CD4-positive, alpha-beta memory T cell (primary cell): ENCODE data around the gene AGBL3. TPM values are rescaled to one million over a fixed set of nuclear protein-coding genes. Genes with fewer than 3 reads are reported as not detected.
A peak's percentile ranks its signal among the peaks of the same experiment; 100 is the strongest.

Experiments used
- CTCF ChIA-PET: fragments of 350-600 bp; sonication (Branson Sonifier 250); formaldehyde crosslinking; loops from one replicate; lab custom pipeline; 2021; ENCODE audit warnings: inconsistent platforms; ENCODE audit not compliant: partially characterized antibody; lab: Charles Lee
- POLR2A ChIA-PET: fragments of 350-600 bp; sonication (Branson Sonifier 250); formaldehyde crosslinking; loops from one replicate; lab custom pipeline; 2021; ENCODE audit not compliant: partially characterized antibody; lab: Charles Lee
- DNase-seq, 5 donors: peaks; one replicate each; pipeline versions ENCODE4 v3.0.0 to v3.0.0-alpha.2; 2020 to 2022; ENCODE audit warnings: mixed read lengths in 1 of 5
- H3K27ac ChIP-seq: one replicate; pipeline ENCODE4 v1.7.0; 2013; ENCODE audit warnings: low read depth, low read length
- H3K27me3 ChIP-seq: 2 replicates; pipeline ENCODE4 v1.7.0; 2013; ENCODE audit warnings: mild to moderate bottlenecking, low read length, moderate library complexity; ENCODE audit not compliant: insufficient read depth
- H3K36me3 ChIP-seq: 2 replicates; pipeline ENCODE4 v1.7.0; 2013; ENCODE audit warnings: mild to moderate bottlenecking, low read length, moderate library complexity; ENCODE audit not compliant: insufficient read depth
- H3K4me1 ChIP-seq: 2 replicates; pipeline ENCODE4 v1.7.0; 2013; ENCODE audit warnings: mild to moderate bottlenecking, low read length, moderate library complexity; ENCODE audit not compliant: insufficient read depth
- H3K4me3 ChIP-seq, 2 donors: one replicate each; pipeline ENCODE4 v1.7.0; 2013; ENCODE audit warnings: low read length in 2 of 2, mild to moderate bottlenecking in 1 of 2
- H3K9me3 ChIP-seq, 2 donors: one replicate each; pipeline ENCODE4 v1.7.0; 2013; ENCODE audit warnings: low read length in 2 of 2, control low read depth in 1 of 2; ENCODE audit not compliant: control insufficient read depth in 1 of 2
- H3K27ac Mint-ChIP-seq, 7 donors: one replicate each; pipeline ENCODE4 v1.8.0; 2020 to 2021; ENCODE audit warnings: mixed read lengths in 7 of 7, mild to moderate bottlenecking in 6 of 7, inconsistent platforms in 3 of 7, moderate library complexity in 3 of 7
- H3K27me3 Mint-ChIP-seq, 2 donors: one replicate each; pipeline ENCODE4 v1.8.0; 2020 to 2021; ENCODE audit warnings: mixed read lengths in 2 of 2
- H3K36me3 Mint-ChIP-seq, 2 donors: one replicate each; pipeline ENCODE4 v1.8.0; 2020 to 2021; ENCODE audit warnings: mixed read lengths in 2 of 2, inconsistent platforms in 1 of 2, mild to moderate bottlenecking in 1 of 2
- H3K4me1 Mint-ChIP-seq, 4 donors: one replicate each; pipeline ENCODE4 v1.8.0; 2020 to 2021; ENCODE audit warnings: mixed read lengths in 4 of 4, mild to moderate bottlenecking in 1 of 4
- H3K4me3 Mint-ChIP-seq, 8 donors: one replicate each; pipeline ENCODE4 v1.8.0; 2020 to 2021; ENCODE audit warnings: mixed read lengths in 8 of 8, mild to moderate bottlenecking in 7 of 8, moderate library complexity in 6 of 8, inconsistent platforms in 3 of 8
- H3K9me3 Mint-ChIP-seq, 8 donors: one replicate each; pipeline ENCODE4 v1.8.0; 2020 to 2021; ENCODE audit warnings: mixed read lengths in 8 of 8, mild to moderate bottlenecking in 5 of 8, inconsistent platforms in 3 of 8, moderate library complexity in 1 of 8
- intact Hi-C: fragments of 100-400 bp; cut with micrococcal nuclease; formaldehyde crosslinking; loops from one replicate; pipeline ENCODE4 v1.15.1; 2023
- polyA plus RNA-seq, 2 donors: library from polyadenylated mRNA; unstranded; fragments of 300-500 nt; fragmentation: Illumina TruSeq; gene quantifications; one replicate each; pipeline ENCODE4 v1.2.3, GENCODE V29; 2021
- total RNA-seq, 2 experiments: library from RNA; stranded (reverse); gene quantifications; one replicate each; pipeline ENCODE4 v1.2.3, GENCODE V29; 2021

The AGBL3 gene
- total RNA-seq (1 to 10 TPM; 5.5 to 6.2 TPM), polyA plus RNA-seq (under 1 TPM; 0.42 to 0.91 TPM)

DNA sequence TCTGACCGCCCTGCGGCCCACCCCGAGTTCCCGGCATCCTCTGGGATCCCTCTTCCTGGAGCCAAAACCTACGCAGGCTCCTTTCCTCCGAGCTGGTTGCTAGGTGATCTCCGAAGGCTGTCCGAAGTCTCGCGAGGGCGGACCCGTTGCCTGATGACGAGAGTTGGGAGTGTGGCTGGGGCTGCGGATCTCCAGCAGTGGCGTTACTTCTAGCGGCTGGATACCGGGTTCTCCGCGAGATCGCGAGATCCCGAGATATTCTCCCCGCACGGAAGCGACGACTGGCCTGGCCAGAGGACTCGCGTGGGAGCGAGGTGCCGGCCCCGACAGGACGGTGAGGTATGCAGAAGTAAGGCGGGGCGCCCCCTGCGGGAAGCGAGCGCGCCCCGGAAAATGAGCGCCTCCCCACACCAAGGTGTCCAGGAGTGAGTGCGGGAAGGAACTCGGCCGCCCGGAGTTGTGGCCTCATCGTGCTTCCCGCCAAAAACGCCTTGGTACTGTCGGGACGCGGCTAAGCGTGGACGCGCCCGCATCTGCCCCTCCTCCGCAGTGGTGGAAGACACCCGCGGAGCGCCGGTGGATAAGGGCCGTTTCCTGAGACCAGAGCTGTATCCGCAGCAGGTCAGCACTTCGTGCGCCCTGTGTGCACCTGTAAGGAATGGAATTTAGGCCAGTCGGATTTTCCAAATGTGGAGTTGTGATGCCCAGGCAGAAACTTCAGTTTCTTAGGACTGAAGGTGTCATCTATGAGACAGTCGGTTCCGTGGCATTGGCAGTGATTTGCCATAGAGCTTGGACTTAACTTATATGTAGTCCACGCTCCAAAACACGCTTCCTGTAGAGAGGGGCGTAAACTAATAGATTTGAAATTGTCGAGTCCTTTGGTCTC, at the start of gene AGBL3:
TSS of gene AGBL3 (plus strand) at position 146 of the 889 bp plus-strand sequence. CDS start 1,426 bp downstream, outside the sequence.
- intact Hi-C loops = loop anchor here (1.0 kb wide), 7 partner anchors 162 to 991 kb away; partner anchors contain the start of genes BPGM, CNOT4, CYREN and MTPN
- Histone ChIP-seq H3K9me3 (no peaks in the 10 kb centered on the region), H3K4me1 (peaks cover 20% of the 10 kb centered on the region), H3K27me3 (no peaks in the 10 kb centered on the region), H3K27ac (peak within 1 kb of the TSS; percentile 80), H3K4me3 (peak within 1 kb of the TSS; percentile 60 to 86), H3K36me3 (no peaks in the 10 kb centered on the region)
- H3K27ac Mint-ChIP-seq = peak within 1 kb of the TSS; percentile 98 to 100 (median 98)
- ChIA-PET CTCF (interaction anchor here (0.6 to 8.6 kb wide), 47 partner anchors 10 to 670 kb away, joined by 3 to 162 read pairs (median 4); partner anchors contain the start of genes BPGM, CYREN, SLC35B4 and TMEM140), POLR2A (interaction anchor here (0.6 to 5.2 kb wide), 13 partner anchors 10 to 347 kb away, joined by 3 to 77 read pairs (median 5); partner anchors contain the start of genes CYREN, TMEM140 and WDR91)
- H3K36me3 Mint-ChIP-seq = peaks cover 6 to 12% of the 10 kb centered on the region in 2 donors
- no peaks in the 10 kb centered on the region for H3K27me3 Mint-ChIP-seq
- peaks cover 26 to 41% (median 31%) of the 10 kb centered on the region in 4 donors for H3K4me1 Mint-ChIP-seq
- DNase-seq = peak; percentile 87 to 91 (median 88)
- H3K9me3 Mint-ChIP-seq = no peaks in the 10 kb centered on the region
- H3K4me3 Mint-ChIP-seq = peak within 1 kb of the TSS; percentile 96 to 99 (median 98)

DNA sequence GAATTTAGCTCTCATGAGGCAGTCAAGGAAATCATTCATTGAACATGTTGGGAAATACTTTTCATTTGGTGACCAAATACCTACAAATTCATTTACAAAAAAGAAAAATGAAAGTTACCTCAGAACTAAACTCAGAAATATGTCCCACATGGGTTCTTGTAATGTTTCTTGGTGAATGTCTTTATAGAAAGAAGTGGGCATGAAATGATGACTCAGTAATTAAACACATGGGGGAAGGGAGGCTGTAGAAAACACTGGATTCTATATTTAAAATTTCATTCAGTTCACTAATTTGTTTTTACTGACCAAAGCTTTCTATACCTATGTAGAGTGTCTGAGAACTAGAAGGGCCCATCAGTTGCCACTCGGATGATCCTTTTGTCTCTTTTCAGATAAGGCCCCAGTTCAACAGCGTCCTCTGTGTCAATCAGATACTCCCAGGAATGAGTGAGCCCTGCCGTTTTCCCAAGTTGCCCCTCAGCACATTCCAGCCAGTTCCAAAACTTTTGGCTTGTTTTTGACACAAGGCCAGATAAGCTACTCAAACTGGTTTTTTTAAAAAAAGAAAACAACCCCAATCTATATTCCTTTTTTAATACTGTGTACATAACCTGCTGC, 49.3 kb upstream of the AGBL3 start:
- Mint-ChIP-seq H3K36me3 (no peaks in the 10 kb centered on the region), H3K4me1 (peaks cover 8 to 11% (median 9%) of the 10 kb centered on the region in 4 donors), H3K27ac (no peak overlapping the region), H3K27me3 (peaks cover 2 to 3% of the 10 kb centered on the region in 2 donors), H3K4me3 (no peak overlapping the region), H3K9me3 (peaks cover 0 to 1% (median 0%) of the 10 kb centered on the region in 8 donors)
- no peaks in the 10 kb centered on the region for H3K9me3 ChIP-seq
- intact Hi-C loops = no loop called here
- DNase-seq = no peak
- CTCF ChIA-PET = no interaction called here
- POLR2A ChIA-PET = no interaction called here
- H3K27me3 ChIP-seq = no peaks in the 10 kb centered on the region
- no peak overlapping the region for H3K27ac ChIP-seq
- H3K4me1 ChIP-seq = no peaks in the 10 kb centered on the region
- no peak overlapping the region for H3K4me3 ChIP-seq
- H3K36me3 ChIP-seq = no peaks in the 10 kb centered on the region

DNA sequence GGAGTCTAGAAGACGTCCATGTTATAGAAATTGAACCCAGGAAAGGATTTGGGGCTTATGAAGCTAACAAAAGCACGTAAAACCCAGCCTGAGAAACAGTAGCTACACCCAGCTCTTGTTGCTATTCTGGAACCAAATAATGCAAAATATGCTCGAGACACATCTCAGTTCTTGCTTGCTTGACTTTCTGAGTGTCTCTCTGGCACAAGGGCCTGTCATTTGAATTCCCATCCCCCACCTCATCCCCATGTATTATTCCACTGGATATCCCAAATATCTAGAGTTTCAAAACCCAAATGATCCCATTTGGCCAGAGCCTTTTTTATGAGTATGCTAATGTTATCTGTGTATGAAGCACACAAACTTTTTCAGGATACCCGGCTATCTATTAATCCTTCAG, 48.2 kb upstream of the AGBL3 start:
- Mint-ChIP-seq H3K36me3 (no peaks in the 10 kb centered on the region), H3K27ac (no peak overlapping the region), H3K27me3 (peaks cover 1 to 3% of the 10 kb centered on the region in 2 donors), H3K9me3 (peaks cover 0 to 1% (median 0%) of the 10 kb centered on the region in 8 donors), H3K4me1 (peaks cover 4 to 8% (median 6%) of the 10 kb centered on the region in 4 donors), H3K4me3 (no peak overlapping the region)
- H3K4me1 ChIP-seq = no peaks in the 10 kb centered on the region
- no peaks in the 10 kb centered on the region for H3K9me3 ChIP-seq
- no peaks in the 10 kb centered on the region for H3K27me3 ChIP-seq
- no peak overlapping the region for H3K27ac ChIP-seq
- POLR2A ChIA-PET = no interaction called here
- no peak overlapping the region for H3K4me3 ChIP-seq
- intact Hi-C loops = no loop called here
- H3K36me3 ChIP-seq = no peaks in the 10 kb centered on the region
- no peak for DNase-seq
- CTCF ChIA-PET = interaction anchor here (1.0 kb wide), 1 partner anchor 49 kb away, joined by 3 read pairs; no protein-coding TSS in a partner anchor

DNA sequence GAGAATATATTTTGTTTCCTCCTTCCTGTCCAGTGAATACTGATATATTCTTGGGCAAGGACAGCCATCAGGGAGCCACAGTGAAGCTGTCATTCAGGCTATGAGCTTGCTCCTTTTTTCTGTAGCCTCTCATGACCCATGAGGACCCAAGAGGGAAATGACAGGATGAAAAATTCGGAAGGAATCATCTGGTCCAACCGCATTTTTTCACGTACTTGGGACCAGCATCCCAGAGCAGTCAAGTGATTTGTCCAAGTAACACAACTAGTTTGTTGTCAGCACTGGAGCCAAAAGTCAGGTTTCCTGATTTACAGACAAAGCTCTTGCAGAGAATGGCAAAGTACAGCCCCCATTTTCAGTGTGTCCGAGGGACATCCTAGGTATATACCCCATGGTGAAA, 47.2 kb upstream of the AGBL3 start:
- CTCF ChIA-PET = interaction anchor here (1.0 kb wide), 1 partner anchor 48 kb away, joined by 3 read pairs; no protein-coding TSS in a partner anchor
- no peak overlapping the region for H3K4me3 Mint-ChIP-seq

DNA sequence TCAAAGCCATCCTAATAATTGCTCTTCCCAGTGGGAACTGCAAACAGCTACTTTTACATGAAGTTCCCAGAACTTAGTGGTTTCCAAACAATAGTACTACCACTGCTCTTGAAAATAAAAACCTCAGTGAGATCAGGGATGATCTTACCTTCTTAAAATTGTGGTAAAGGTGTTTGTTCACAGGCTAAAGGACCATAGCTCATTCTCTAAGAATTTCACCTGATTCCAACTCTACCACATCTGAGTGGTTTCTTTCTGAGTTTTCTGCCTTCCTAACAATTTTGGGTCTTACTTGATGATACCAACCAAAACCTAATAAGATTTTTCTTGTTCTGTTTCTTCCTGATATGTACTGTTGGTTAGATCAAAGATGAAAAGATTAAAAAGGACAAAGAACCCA, 45.6 kb upstream of the AGBL3 start:
- Mint-ChIP-seq H3K36me3 (no peaks in the 10 kb centered on the region), H3K27me3 (peaks cover 1% of the 10 kb centered on the region in 2 donors), H3K4me3 (no peak overlapping the region), H3K9me3 (no peaks in the 10 kb centered on the region), H3K4me1 (no peaks in the 10 kb centered on the region), H3K27ac (no peak overlapping the region)
- Histone ChIP-seq H3K4me1 (no peaks in the 10 kb centered on the region), H3K27ac (no peak overlapping the region), H3K27me3 (no peaks in the 10 kb centered on the region), H3K36me3 (no peaks in the 10 kb centered on the region), H3K9me3 (no peaks in the 10 kb centered on the region), H3K4me3 (no peak overlapping the region)
- intact Hi-C loops = no loop called here
- POLR2A ChIA-PET = no interaction called here
- CTCF ChIA-PET = no interaction called here
- no peak for DNase-seq

More for the DNA sequence above, 47.2 kb upstream of the AGBL3 start:
- no peaks in the 10 kb centered on the region for H3K9me3 ChIP-seq
- H3K9me3 Mint-ChIP-seq = no peaks in the 10 kb centered on the region
- H3K4me1 ChIP-seq = no peaks in the 10 kb centered on the region
- no peak for DNase-seq
- POLR2A ChIA-PET = no interaction called here
- H3K4me1 Mint-ChIP-seq = no peaks in the 10 kb centered on the region
- intact Hi-C loops = no loop called here
- H3K36me3 ChIP-seq = no peaks in the 10 kb centered on the region
- H3K27me3 Mint-ChIP-seq = peaks cover 1% of the 10 kb centered on the region in 2 donors
- H3K27ac Mint-ChIP-seq = no peak overlapping the region
- no peaks in the 10 kb centered on the region for H3K36me3 Mint-ChIP-seq
- H3K27ac ChIP-seq = no peak overlapping the region
- no peak overlapping the region for H3K4me3 ChIP-seq
- H3K27me3 ChIP-seq = no peaks in the 10 kb centered on the region

DNA sequence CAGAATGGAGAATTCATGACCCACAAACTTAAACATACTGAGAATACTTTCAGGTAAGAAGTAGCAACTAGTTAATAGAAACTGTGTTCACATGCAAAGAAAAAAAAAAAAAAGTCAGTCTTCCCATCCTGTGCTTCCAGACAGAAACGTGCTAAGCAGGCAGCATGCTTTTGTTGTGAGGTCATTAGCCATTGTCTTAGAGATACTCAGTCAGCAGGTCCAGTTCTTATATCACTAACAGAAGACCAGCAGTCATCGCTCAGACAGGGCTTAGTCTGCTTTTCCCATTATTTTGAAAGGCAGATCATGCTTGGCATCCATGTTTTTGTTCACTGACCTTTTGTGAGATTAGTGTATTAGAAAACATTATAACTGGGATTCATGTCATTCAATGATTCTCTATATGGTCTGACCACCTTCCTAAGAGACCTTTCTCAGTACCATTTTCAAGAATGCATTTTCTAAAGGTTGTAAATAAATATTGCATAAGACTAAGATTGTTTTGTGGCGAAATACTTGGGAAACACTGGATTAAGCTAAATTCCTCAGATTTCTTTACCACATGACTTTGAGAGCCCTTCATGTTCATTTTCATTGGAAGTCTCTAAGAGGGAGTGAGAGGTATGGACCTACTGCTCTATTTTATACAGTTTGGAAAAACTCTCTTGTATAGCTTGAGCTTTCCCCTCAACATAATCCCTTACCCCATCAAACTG, 45.0 kb upstream of the AGBL3 start:
- Mint-ChIP-seq H3K27ac (no peak overlapping the region), H3K4me3 (no peak overlapping the region), H3K27me3 (peaks cover 1% of the 10 kb centered on the region in 2 donors), H3K36me3 (no peaks in the 10 kb centered on the region), H3K9me3 (no peaks in the 10 kb centered on the region), H3K4me1 (peaks cover 0 to 3% (median 3%) of the 10 kb centered on the region in 4 donors)
- DNase-seq = no peak
- Histone ChIP-seq H3K9me3 (no peaks in the 10 kb centered on the region), H3K4me3 (no peak overlapping the region), H3K27ac (no peak overlapping the region), H3K36me3 (no peaks in the 10 kb centered on the region), H3K27me3 (no peaks in the 10 kb centered on the region), H3K4me1 (no peaks in the 10 kb centered on the region)
- POLR2A ChIA-PET = no interaction called here
- CTCF ChIA-PET = no interaction called here
- intact Hi-C loops = no loop called here
